ENCODE data around the gene BST2. TPM values are rescaled to one million over a fixed set of nuclear protein-coding genes. Genes with fewer than 3 reads are reported as not detected.

The BST2 gene
- total and polyA plus RNA-seq, 9 of the 15 experiments (the other 6 are each of a cell fraction or from before 2014, with no cell fraction given) = 11.2 to 232 (median 151) TPM

GRCh38 chr19:17394891-17395415 lies 10.5 kb downstream of the BST2 start (continued):
- no peak for TF ChIP-seq ZNF518B (CRISPR knock-in tag; IDR thresholded peaks at IDR 0.05)
- no peak for TF ChIP-seq SMAD3 (CRISPR knock-in tag; conservative IDR thresholded peaks at IDR 0.05)
- no peak for TF ChIP-seq KHSRP (IDR thresholded peaks at IDR 0.05)
- no peak for TF ChIP-seq AFF4 (CRISPR knock-in tag; IDR thresholded peaks at IDR 0.05)
- no peak for TF ChIP-seq ZNF134 (CRISPR knock-in tag; conservative IDR thresholded peaks at IDR 0.05)
- TF ChIP-seq CBX3 (IDR thresholded peaks at IDR 0.05; ENCODE audit: borderline replicate concordance in 1 of 2, low read length in 2 of 2) = peak in 1 of 2 experiments; percentile 82; a peak in 1 of 3 replicates
- TF ChIP-seq BRCA1 (IDR thresholded peaks at IDR 0.05) = no peak
- no peak for TF ChIP-seq BRCA1 (CRISPR knock-in tag; IDR thresholded peaks at IDR 0.05)
- TF ChIP-seq ZNF445 (CRISPR knock-in tag; IDR thresholded peaks at IDR 0.05; ENCODE audit: low read depth) = no peak
- no peak for TF ChIP-seq ZNF277 (CRISPR knock-in tag; IDR thresholded peaks at IDR 0.05; ENCODE audit: borderline replicate concordance)
- no peak for TF ChIP-seq ATF6 (CRISPR knock-in tag; IDR thresholded peaks at IDR 0.05)
- no peak for TF ChIP-seq NFATC3 (IDR thresholded peaks at IDR 0.05)
- no peak for TF ChIP-seq ZNF444 (CRISPR knock-in tag; IDR thresholded peaks at IDR 0.05)
- peak; percentile 71 for TF ChIP-seq EP400 (IDR thresholded peaks at IDR 0.05)
- TF ChIP-seq SRF (CRISPR knock-in tag; IDR thresholded peaks at IDR 0.05) = no peak
- TF ChIP-seq ETV1 (tag; conservative IDR thresholded peaks at IDR 0.05; ENCODE audit: low read depth) = peak; percentile 65
- TF ChIP-seq LEF1 (IDR thresholded peaks at IDR 0.05) = no peak
- no peak for TF ChIP-seq U2AF1 (optimal IDR thresholded peaks at IDR 0.05; ENCODE audit: low read depth, low read length)
- TF ChIP-seq TEAD4 (IDR thresholded peaks at IDR 0.05; ENCODE audit: low read length) = no peak
- TF ChIP-seq TEAD4 (CRISPR knock-in tag; IDR thresholded peaks at IDR 0.05; ENCODE audit: borderline replicate concordance) = no peak
